ENCODE measurements around the gene CNTNAP5. TPM values are rescaled to one million over a fixed set of nuclear protein-coding genes. Genes with fewer than 3 reads are reported as not detected.

CNTNAP5 gene
- total and polyA plus RNA-seq, 2 experiments from 2014 or later: 0.28 TPM; not detected in 1

- no peaks in the 10 kb centered on the region for H4K20me1 ChIP-seq (ENCODE audit: insufficient read depth, poor library complexity, severe bottlenecking)
- no peak overlapping the region for H3K27ac ChIP-seq
- H3K79me2 ChIP-seq: no peaks in the 10 kb centered on the region
- no peak overlapping the region for H3K4me3 ChIP-seq
- H2AFZ ChIP-seq: no peak overlapping the region
- H3K27me3 ChIP-seq: no peaks in the 10 kb centered on the region
- H3K36me3 ChIP-seq (replicated peaks; ENCODE audit: insufficient read depth, low read depth): no peaks in the 10 kb centered on the region
- no peaks in the 10 kb centered on the region for H3K9me3 ChIP-seq (ENCODE audit: low read depth)
- no peak overlapping the region for H3K4me2 ChIP-seq
- no peak for TF ChIP-seq CTCF (IDR thresholded peaks at IDR 0.05; ENCODE audit: poor library complexity)
- TF ChIP-seq EZH2 (IDR thresholded peaks at IDR 0.05; ENCODE audit: borderline replicate concordance): no peak
- no peak for TF ChIP-seq EZH2phosphoT487 (IDR thresholded peaks at IDR 0.05; ENCODE audit: low read depth, severe bottlenecking, unreplicated experiment)
- H3K9me2 ChIP-seq (replicated peaks; ENCODE audit: insufficient read depth): no peaks in the 10 kb centered on the region
- no peaks in the 10 kb centered on the region for H3K4me1 ChIP-seq (ENCODE audit: insufficient read depth)
- 74% methylated on average over 5 of the region's 5 CpGs for WGBS (ENCODE audit: low lambda C conversion rate, missing lambda C conversion rate)
- no peak for DNase-seq (ENCODE audit: low spot score)
Measured at GRCh38 chr2:124316881-124317605, 292.0 kb downstream of the CNTNAP5 start.

- no peaks in the 10 kb centered on the region for H3K4me1 ChIP-seq (ENCODE audit: insufficient read depth)
- no peak overlapping the region for H3K27ac ChIP-seq
- H3K36me3 ChIP-seq (replicated peaks; ENCODE audit: insufficient read depth, low read depth): no peaks in the 10 kb centered on the region
- no peaks in the 10 kb centered on the region for H3K9me2 ChIP-seq (replicated peaks; ENCODE audit: insufficient read depth)
- no peaks in the 10 kb centered on the region for H4K20me1 ChIP-seq (ENCODE audit: insufficient read depth, poor library complexity, severe bottlenecking)
- no peak overlapping the region for H3K4me3 ChIP-seq
- no peak for DNase-seq (ENCODE audit: low spot score)
- H3K9me3 ChIP-seq (ENCODE audit: low read depth): no peaks in the 10 kb centered on the region
- TF ChIP-seq EZH2phosphoT487 (IDR thresholded peaks at IDR 0.05; ENCODE audit: low read depth, severe bottlenecking, unreplicated experiment): no peak
- TF ChIP-seq EZH2 (IDR thresholded peaks at IDR 0.05; ENCODE audit: borderline replicate concordance): no peak
- no peak for TF ChIP-seq CTCF (IDR thresholded peaks at IDR 0.05; ENCODE audit: poor library complexity)
- H2AFZ ChIP-seq: no peak overlapping the region
- H3K27me3 ChIP-seq: no peaks in the 10 kb centered on the region
- 75% methylated on average over 1 of the region's 1 CpG for WGBS (ENCODE audit: low lambda C conversion rate, missing lambda C conversion rate)
- H3K79me2 ChIP-seq: no peaks in the 10 kb centered on the region
- no peak overlapping the region for H3K4me2 ChIP-seq
Measured at GRCh38 chr2:124317628-124318027, 292.5 kb downstream of the CNTNAP5 start.

- Histone ChIP-seq H3K27ac (no peak overlapping the region), H4K20me1 (ENCODE audit: insufficient read depth, poor library complexity, severe bottlenecking) (no peaks in the 10 kb centered on the region), H3K4me3 (no peak overlapping the region), H3K9me3 (ENCODE audit: low read depth) (no peaks in the 10 kb centered on the region), H3K36me3 (replicated peaks; ENCODE audit: insufficient read depth, low read depth) (no peaks in the 10 kb centered on the region), H3K27me3 (no peaks in the 10 kb centered on the region), H2AFZ (no peak overlapping the region), H3K79me2 (no peaks in the 10 kb centered on the region), H3K4me2 (no peak overlapping the region), H3K9me2 (replicated peaks; ENCODE audit: insufficient read depth) (no peaks in the 10 kb centered on the region), H3K4me1 (ENCODE audit: insufficient read depth) (no peaks in the 10 kb centered on the region)
- TF ChIP-seq EZH2phosphoT487 (IDR thresholded peaks at IDR 0.05; ENCODE audit: low read depth, severe bottlenecking, unreplicated experiment) (no peak), CTCF (IDR thresholded peaks at IDR 0.05; ENCODE audit: poor library complexity) (no peak), EZH2 (IDR thresholded peaks at IDR 0.05; ENCODE audit: borderline replicate concordance) (no peak)
- WGBS (ENCODE audit: low lambda C conversion rate, missing lambda C conversion rate): 84% methylated on average over 2 of the region's 2 CpGs
- DNase-seq (ENCODE audit: low spot score): no peak
Measured at GRCh38 chr2:124318913-124319312, 293.8 kb downstream of the CNTNAP5 start.
